A549 (cell line): ENCODE data around the gene STEAP1B. TPM values are rescaled to one million over a fixed set of nuclear protein-coding genes. Genes with fewer than 3 reads are reported as not detected.

Experiments
- ATAC-seq, 2 experiments: fragments of 200-7000 bp in 1 of 2; fragments of >200 bp in 1 of 2; cut with Nextera tagmentation in 1 of 2; cut with Tn5 transposase in 1 of 2; 3 replicates each; pipeline versions ENCODE4 v1.8.0 to v1.9.1; 2018 to 2020; ENCODE audit warnings: mild to moderate bottlenecking in 1 of 2, moderate library complexity in 1 of 2
- CTCF ChIA-PET: fragments of 300-600 bp; sonication (Branson Sonifier 250); formaldehyde crosslinking; extraction: SDS; loops from one replicate; lab custom pipeline; 2021; ENCODE audit warnings: antibody characterized with exemption, inconsistent platforms; lab: Yijun Ruan, JAX
- POLR2A ChIA-PET: fragments of 350-600 bp; formaldehyde crosslinking; extraction: SDS; loops from one replicate; lab custom pipeline; 2021; ENCODE audit warnings: antibody characterized with exemption, inconsistent platforms; lab: Yijun Ruan, JAX
- DNase-seq, 2 experiments: peaks; one replicate each; pipeline versions ENCODE4 v3.0.0 to v3.0.0-alpha.2; 2011 to 2016; ENCODE audit warnings: low read depth in 1 of 2, low spot score in 1 of 2
- FAIRE-seq: peaks from 2 replicates; lab custom pipeline; 2011; peaks lifted over from hg19 to GRCh38; lab: Jason Lieb, UNC
- H3K27ac ChIP-seq, 2 experiments: fragments of >200 bp; sonication (Bioruptor Twin); formaldehyde crosslinking; 3 replicates each; pipeline ENCODE4 v1.5.1; 2016 to 2017
- H3K4me1 ChIP-seq: fragments of >200 bp; sonication (Bioruptor Twin); formaldehyde crosslinking; 3 replicates; pipeline ENCODE4 v1.6.1; 2016
- H3K4me2 ChIP-seq: fragments of >200 bp; sonication (Bioruptor Twin); formaldehyde crosslinking; 3 replicates; pipeline ENCODE4 v1.6.1; 2016
- H3K4me3 ChIP-seq: fragments of >200 bp; sonication (Bioruptor Twin); formaldehyde crosslinking; 3 replicates; pipeline ENCODE4 v1.5.1; 2016
- H3K9me3 ChIP-seq: fragments of >200 bp; sonication (Bioruptor Twin); formaldehyde crosslinking; 3 replicates; pipeline ENCODE4 v1.6.1; 2016
- ATOH8 ChIP-seq: fragments of 250-450 bp; sonication (Bioruptor Pico); IDR thresholded peaks from 2 replicates; pipeline ENCODE4 v1.5.0; 2020; ENCODE audit warnings: low read depth, mild to moderate bottlenecking, moderate library complexity
- BHLHE40 ChIP-seq: IDR thresholded peaks from 2 replicates; pipeline ENCODE4 v1.6.1; 2012; ENCODE audit warnings: low read depth, low read length, inconsistent platforms
- CBX2 ChIP-seq: fragments of 200-600 bp; sonication (generic); IDR thresholded peaks from 2 replicates; pipeline ENCODE4 v1.6.1; 2016; ENCODE audit warnings: low read depth, mild to moderate bottlenecking, borderline replicate concordance
- CEBPB ChIP-seq, 2 experiments: fragments of >200 bp in 1 of 2; sonication (Bioruptor Twin) in 1 of 2; formaldehyde crosslinking in 1 of 2; IDR thresholded peaks; 2 replicates each; pipeline ENCODE4 v1.6.1; 2012 to 2016
- CHD4 ChIP-seq: fragments of 200-600 bp; sonication (generic); IDR thresholded peaks from 2 replicates; pipeline ENCODE4 v1.6.1; 2016; ENCODE audit warnings: antibody characterized with exemption, mild to moderate bottlenecking, borderline replicate concordance
- E2F6 ChIP-seq: IDR thresholded peaks from 2 replicates; pipeline ENCODE4 v1.6.1; 2012; ENCODE audit warnings: low read depth, borderline replicate concordance
- EHF ChIP-seq: fragments of 250-450 bp; sonication (Bioruptor Pico); IDR thresholded peaks from 2 replicates; pipeline ENCODE4 v1.5.0; 2020; ENCODE audit warnings: mild to moderate bottlenecking
- ESRRA ChIP-seq: fragments of 150-350 bp; IDR thresholded peaks from 2 replicates; pipeline ENCODE4 v1.6.1; 2014; ENCODE audit warnings: mild to moderate bottlenecking, low read length, borderline replicate concordance
- NFE2L2 ChIP-seq: fragments of 150-350 bp; conservative IDR thresholded peaks from 2 replicates; pipeline ENCODE4 v1.6.1; 2014; ENCODE audit warnings: low read length
- PBX3 ChIP-seq: IDR thresholded peaks from 2 replicates; pipeline ENCODE4 v1.6.1; 2012
- RARB ChIP-seq: fragments of 250-450 bp; sonication (Bioruptor Pico); IDR thresholded peaks from 2 replicates; pipeline ENCODE4 v1.8.0; 2021; ENCODE audit warnings: mild to moderate bottlenecking, moderate library complexity
- RFX5 ChIP-seq: fragments of 450-650 bp; IDR thresholded peaks from 2 replicates; pipeline ENCODE4 v1.7.1; 2014; ENCODE audit warnings: antibody characterized with exemption, mild to moderate bottlenecking, moderate library complexity
- ZNF302 ChIP-seq: fragments of 250-450 bp; sonication (Bioruptor Pico); IDR thresholded peaks from 2 replicates; pipeline ENCODE4 v1.9.0; 2021; ENCODE audit warnings: inconsistent platforms, mild to moderate bottlenecking, moderate library complexity
- ZSCAN20 ChIP-seq: fragments of 250-450 bp; sonication (Bioruptor Pico); IDR thresholded peaks from 2 replicates; pipeline ENCODE4 v1.8.0; 2022; ENCODE audit warnings: mild to moderate bottlenecking, moderate library complexity
- polyA plus RNA-seq, 4 experiments: library from polyadenylated mRNA; depleted of rRNA in 3 of 4; stranded (reverse); fragments of >200 nt; fragmentation: RNase III in 1 of 4; extraction: RNeasy Plus Mini Kit Qiagen cat#74134 plus additional on column Dnase treatment in 1 of 4; gene quantifications; 2 replicates in 3 of 4; 3 replicates in 1 of 4; pipeline ENCODE4 v1.2.3, GENCODE V29; 2011 to 2017

STEAP1B gene
- polyA plus RNA-seq, 2 of the 4 experiments (the other 2 are of a cell fraction), result 0.08 to 0.22 TPM

- TF ChIP-seq ZSCAN20, result no peak
- TF ChIP-seq NFE2L2, result no peak
- no peak for TF ChIP-seq CHD4
- no peak for TF ChIP-seq CEBPB (IDR thresholded peaks at IDR 0.05)
- no peak for TF ChIP-seq PBX3
- no peak for TF ChIP-seq EHF (CRISPR knock-in tag)
- no peak for TF ChIP-seq CBX2
- TF ChIP-seq E2F6, result no peak
- no peak for TF ChIP-seq BHLHE40
- no peak for TF ChIP-seq RARB (CRISPR knock-in tag)
- TF ChIP-seq ATOH8, result no peak
- TF ChIP-seq ESRRA, result no peak
- TF ChIP-seq RFX5, result no peak
- no peak for TF ChIP-seq ZNF302 (CRISPR knock-in tag)
- TF ChIP-seq, all 56 proteins: peak for 0
- Histone ChIP-seq H3K4me2 (no peak overlapping the region), H3K27ac (no peak overlapping the region), H3K4me1 (no peaks in the 10 kb centered on the region), H3K9me3 (no peaks in the 10 kb centered on the region), H3K4me3 (no peak overlapping the region)
- ChIA-PET CTCF (interaction anchor here (0.5 to 1.1 kb wide), 2 partner anchors 54 to 147 kb away, joined by 3 to 5 read pairs; no protein-coding TSS in a partner anchor), POLR2A (no interaction called here)
- DNase-seq, result no peak
- no peak for ATAC-seq
- FAIRE-seq, result no peak
These were observed 128.1 kb downstream of the STEAP1B start for GRCh38 chr7:22371878-22372277.

Other genes starting within 250 kb of the STEAP1B start
- gene RAPGEF5, start 143.0 kb downstream of the STEAP1B start, polyA plus RNA-seq (2011; rRNA removed), result 0.14 and 0.19 TPM in 2 replicates
- gene RAPGEF5, start 143.0 kb downstream of the STEAP1B start, polyA plus RNA-seq (2017; fragmentation: RNase III; extraction: RNeasy Plus Mini Kit Qiagen cat#74134 plus additional on column Dnase treatment), result 0.03 to 0.09 TPM (median 0.05 TPM) in 3 replicates
- gene IL6, start 227.0 kb upstream of the STEAP1B start, polyA plus RNA-seq (2011; rRNA removed), result 1.3 and 2.3 TPM in 2 replicates
- 2.8 to 4.4 TPM (median 2.9 TPM) in 3 replicates for gene IL6, start 227.0 kb upstream of the STEAP1B start, polyA plus RNA-seq (2017; fragmentation: RNase III; extraction: RNeasy Plus Mini Kit Qiagen cat#74134 plus additional on column Dnase treatment)